Lower leg skin (tissue), 3 donors: ENCODE measurements around the gene SOHLH1.

Experiments used
- CTCF ChIP-seq, 3 donors: fragments of 450-650 bp; IDR thresholded peaks; one replicate each; pipeline ENCODE4 v1.5.1; 2016; ENCODE audit warnings: antibody characterized with exemption in 3 of 3, mild to moderate bottlenecking in 3 of 3, moderate library complexity in 2 of 3
- POLR2A ChIP-seq, 2 donors: fragments of 450-650 bp; IDR thresholded peaks; one replicate each; pipeline ENCODE4 v1.6.1; 2016 to 2017; ENCODE audit warnings: antibody characterized with exemption in 2 of 2, mild to moderate bottlenecking in 1 of 2, moderate library complexity in 1 of 2

GRCh38 chr9:135684691-135685090 lies 14.6 kb downstream of the SOHLH1 start:
- TF ChIP-seq POLR2A (IDR thresholded peaks at IDR 0.05) = no peak
- TF ChIP-seq CTCF (IDR thresholded peaks at IDR 0.05) = no peak
